GM18498 (cell line): ENCODE results near the gene ARL15.

ENCODE experiments used
- ATAC-seq: cut with Tn5 transposase; IDR thresholded peaks from one replicate; pipeline ENCODE4 v1.9.1; 2021; ENCODE audit warnings: mild to moderate bottlenecking, moderate library complexity; ENCODE audit not compliant: unreplicated experiment

Gene ARL15

GRCh38 chr5:54162184-54162583 is 148.2 kb downstream of the ARL15 start:
- no peak for ATAC-seq

GRCh38 chr5:54160329-54160728 is 150.0 kb downstream of the ARL15 start:
- no peak for ATAC-seq

GRCh38 chr5:54159893-54160195 is 150.5 kb downstream of the ARL15 start:
- ATAC-seq = no peak

- peak; percentile 59 for ATAC-seq
Observed at GRCh38 chr5:54159153-54159892, 151.1 kb downstream of the ARL15 start.

GRCh38 chr5:54156577-54156976 is 153.8 kb downstream of the ARL15 start:
- no peak for ATAC-seq

GRCh38 chr5:54150841-54151240 is 159.5 kb downstream of the ARL15 start:
- ATAC-seq = no peak

GRCh38 chr5:54148858-54149257 is 161.5 kb downstream of the ARL15 start:
- no peak for ATAC-seq

GRCh38 chr5:54148067-54148845 is 162.1 kb downstream of the ARL15 start:
- no peak for ATAC-seq

GRCh38 chr5:54146916-54147315 is 163.5 kb downstream of the ARL15 start:
- no peak for ATAC-seq

- ATAC-seq = no peak
Observed at GRCh38 chr5:54146390-54146789, 164.0 kb downstream of the ARL15 start.

GRCh38 chr5:54140247-54140840 is 170.0 kb downstream of the ARL15 start:
- ATAC-seq = no peak

GRCh38 chr5:54136516-54137440 is 173.6 kb downstream of the ARL15 start:
- ATAC-seq = no peak

GRCh38 chr5:54135042-54135441 is 175.3 kb downstream of the ARL15 start:
- no peak for ATAC-seq

- no peak for ATAC-seq
Observed at GRCh38 chr5:54133917-54134316, 176.5 kb downstream of the ARL15 start.

GRCh38 chr5:54120473-54120872 is 189.9 kb downstream of the ARL15 start:
- no peak for ATAC-seq

- no peak for ATAC-seq
Observed at GRCh38 chr5:54117957-54118356, 192.4 kb downstream of the ARL15 start.

GRCh38 chr5:54115735-54116403 is 194.5 kb downstream of the ARL15 start:
- no peak for ATAC-seq

- no peak for ATAC-seq
Observed at GRCh38 chr5:54113060-54113459, 197.3 kb downstream of the ARL15 start.

GRCh38 chr5:54109626-54110330 is 200.6 kb downstream of the ARL15 start:
- ATAC-seq = no peak

- no peak for ATAC-seq
Observed at GRCh38 chr5:54108136-54108535, 202.2 kb downstream of the ARL15 start.
